ENCODE results near the gene SPATS2. TPM values are rescaled to one million over a fixed set of nuclear protein-coding genes. Genes with fewer than 3 reads are reported as not detected.

SPATS2 gene
- total RNA-seq, 1 donor from 2014 or later = 69.0 TPM

- H3K27me3 Mint-ChIP-seq (ENCODE audit: low read depth) = no peaks in the 10 kb centered on the region
- peaks cover 1% of the 10 kb centered on the region for H3K36me3 Mint-ChIP-seq
- no peak for TF ChIP-seq CTCF (IDR thresholded peaks at IDR 0.05; ENCODE audit: unreplicated experiment)
- DNase-seq (ENCODE audit: low spot score in 2 of 2, unreplicated experiment in 2 of 2) = no peak
- H3K4me3 Mint-ChIP-seq = no peak overlapping the region
- H3K4me1 Mint-ChIP-seq = peaks cover 10% of the 10 kb centered on the region
- H3K27ac Mint-ChIP-seq = no peak overlapping the region
- H3K9me3 Mint-ChIP-seq = no peaks in the 10 kb centered on the region
Measured at GRCh38 chr12:49355913-49356312, 11.3 kb upstream of the SPATS2 start.

- no peak overlapping the region for H3K4me3 Mint-ChIP-seq
Measured at GRCh38 chr12:49357103-49357678, 10.1 kb upstream of the SPATS2 start.

GRCh38 chr12:49358483-49359141 is 8.7 kb upstream of the SPATS2 start:
- Mint-ChIP-seq H3K4me1 (peaks cover 10% of the 10 kb centered on the region), H3K4me3 (no peak overlapping the region), H3K9me3 (no peaks in the 10 kb centered on the region), H3K27ac (no peak overlapping the region), H3K36me3 (no peaks in the 10 kb centered on the region), H3K27me3 (ENCODE audit: low read depth) (no peaks in the 10 kb centered on the region)
- DNase-seq (ENCODE audit: low spot score in 2 of 2, unreplicated experiment in 2 of 2) = no peak
- peak; percentile 56 for TF ChIP-seq CTCF (IDR thresholded peaks at IDR 0.05; ENCODE audit: unreplicated experiment)

More at GRCh38 chr12:49357103-49357678, 10.1 kb upstream of the SPATS2 start:
- Mint-ChIP-seq H3K4me1 (peaks cover 10% of the 10 kb centered on the region), H3K27me3 (ENCODE audit: low read depth) (no peaks in the 10 kb centered on the region), H3K9me3 (no peaks in the 10 kb centered on the region), H3K36me3 (no peaks in the 10 kb centered on the region), H3K27ac (no peak overlapping the region)
- peak; percentile 87 for TF ChIP-seq CTCF (IDR thresholded peaks at IDR 0.05; ENCODE audit: unreplicated experiment)
- DNase-seq (ENCODE audit: low spot score in 2 of 2, unreplicated experiment in 2 of 2) = no peak

DNA sequence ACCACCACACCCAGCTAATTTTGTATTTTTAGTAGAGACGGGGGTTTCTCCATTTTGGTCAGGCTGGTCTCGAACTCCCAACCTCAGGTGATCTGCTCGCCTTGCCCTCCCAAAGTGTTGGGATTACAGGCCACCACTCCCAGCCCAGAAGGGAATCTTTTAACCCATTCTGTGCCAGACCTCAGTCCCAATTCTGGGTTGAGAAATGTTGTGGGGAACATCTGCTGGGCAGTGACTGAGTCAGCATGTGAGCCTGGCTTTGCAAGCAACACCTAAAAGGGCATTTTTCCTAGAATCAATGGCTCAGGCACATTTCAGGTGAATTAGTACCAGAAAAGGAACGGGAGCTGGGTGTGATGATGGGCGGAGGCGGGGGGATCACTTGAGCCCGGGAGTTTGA is 7.6 kb upstream of the SPATS2 start:
- H3K27me3 Mint-ChIP-seq (ENCODE audit: low read depth) = no peaks in the 10 kb centered on the region

GRCh38 chr12:49362077-49362476 is 5.2 kb upstream of the SPATS2 start:
- Mint-ChIP-seq H3K4me1 (peaks cover 12% of the 10 kb centered on the region), H3K36me3 (no peaks in the 10 kb centered on the region), H3K9me3 (no peaks in the 10 kb centered on the region), H3K27me3 (ENCODE audit: low read depth) (no peaks in the 10 kb centered on the region), H3K4me3 (no peak overlapping the region), H3K27ac (no peak overlapping the region)
- no peak for DNase-seq (ENCODE audit: low spot score in 2 of 2, unreplicated experiment in 2 of 2)
- TF ChIP-seq CTCF (IDR thresholded peaks at IDR 0.05; ENCODE audit: unreplicated experiment) = no peak

More for the DNA sequence above, 7.6 kb upstream of the SPATS2 start:
- H3K4me1 Mint-ChIP-seq = peaks cover 10% of the 10 kb centered on the region
- TF ChIP-seq CTCF (IDR thresholded peaks at IDR 0.05; ENCODE audit: unreplicated experiment) = no peak
- H3K36me3 Mint-ChIP-seq = no peaks in the 10 kb centered on the region
- no peak overlapping the region for H3K27ac Mint-ChIP-seq
- no peak overlapping the region for H3K4me3 Mint-ChIP-seq
- no peak for DNase-seq (ENCODE audit: low spot score in 2 of 2, unreplicated experiment in 2 of 2)
- H3K9me3 Mint-ChIP-seq = no peaks in the 10 kb centered on the region

All from mesothelial cell of epicardium (in vitro differentiated cells).